Activated T-helper 2 cell treated with anti-CD3 and anti-CD28 coated beads, Interferon-gamma antibody, Interleukin-2, Interleukin-4, amounts not matched to agents 10 μg/mL and 5 μg/mL and 100 μg/mL, durations not matched to agents 14 hours and 24 hours and 36 hours (primary cell): Measurements from ENCODE around the gene ZNF844. TPM values are rescaled to one million over a fixed set of nuclear protein-coding genes. Genes with fewer than 3 reads are reported as not detected.
A peak's percentile ranks its signal among the peaks of the same experiment; 100 is the strongest.
"Not testable (repeated sequence)": the region's sequence is repeated elsewhere in the genome, so short reads cannot be mapped to it uniquely, and the experiment has no call there.

Source experiments
- DNase-seq: peaks from one replicate; pipeline ENCODE4 v3.0.0; 2021; ENCODE audit warnings: low spot score
- H3K27ac Mint-ChIP-seq: one replicate; pipeline ENCODE4 v1.8.0; 2021; ENCODE audit warnings: mixed read lengths
- H3K27me3 Mint-ChIP-seq: one replicate; pipeline ENCODE4 v1.8.0; 2021; ENCODE audit warnings: low read depth, mixed read lengths
- H3K36me3 Mint-ChIP-seq: one replicate; pipeline ENCODE4 v1.8.0; 2021; ENCODE audit warnings: low read depth, mixed read lengths
- H3K4me1 Mint-ChIP-seq: one replicate; pipeline ENCODE4 v1.8.0; 2021; ENCODE audit warnings: low read depth, mixed read lengths
- H3K4me3 Mint-ChIP-seq: one replicate; pipeline ENCODE4 v1.8.0; 2021; ENCODE audit warnings: low read depth, mild to moderate bottlenecking, moderate library complexity, mixed read lengths
- H3K9me3 Mint-ChIP-seq: one replicate; pipeline ENCODE4 v1.8.0; 2021; ENCODE audit warnings: mixed read lengths
- intact Hi-C: fragments of 100-400 bp; cut with micrococcal nuclease; formaldehyde crosslinking; loops from one replicate; pipeline ENCODE4 v1.15.1; 2023
- total RNA-seq: library from RNA; stranded (reverse); gene quantifications from 2 replicates; pipeline ENCODE4 v1.2.3, GENCODE V29; 2022

ZNF844 gene
- total RNA-seq, 1 donor from 2014 or later, result 1.7 TPM

GRCh38 chr19:12055784-12056183 lies 8.7 kb upstream of the ZNF844 start:
- Mint-ChIP-seq H3K9me3 (peaks cover 10% of the 10 kb centered on the region), H3K4me1 (peaks cover 12% of the 10 kb centered on the region), H3K27me3 (peaks cover 7% of the 10 kb centered on the region), H3K36me3 (peaks cover 9% of the 10 kb centered on the region), H3K4me3 (no peak overlapping the region), H3K27ac (no peak overlapping the region)
- intact Hi-C loops, result loop anchor here (10.0 kb wide), 1 partner anchor 91 kb away; the partner anchor contains the start of gene ZNF763
- no peak for DNase-seq

GRCh38 chr19:12075538-12076139 lies 11.1 kb downstream of the ZNF844 start:
- Mint-ChIP-seq H3K36me3 (peaks cover 33% of the 10 kb centered on the region), H3K9me3 (peaks cover 57% of the 10 kb centered on the region), H3K27me3 (no peaks in the 10 kb centered on the region), H3K4me3 (no peak overlapping the region), H3K4me1 (no peaks in the 10 kb centered on the region), H3K27ac (no peak overlapping the region)
- no peak for DNase-seq
- intact Hi-C loops, result no loop called here

GRCh38 chr19:12076331-12076730 lies 11.8 kb downstream of the ZNF844 start:
- Mint-ChIP-seq H3K9me3 (peaks cover 56% of the 10 kb centered on the region), H3K36me3 (peaks cover 33% of the 10 kb centered on the region)
- H3K27ac Mint-ChIP-seq, DNase-seq, H3K4me3 Mint-ChIP-seq, H3K27me3 Mint-ChIP-seq, intact Hi-C loops, H3K4me1 Mint-ChIP-seq: not testable (repeated sequence)

- H3K4me1 Mint-ChIP-seq, result no peaks in the 10 kb centered on the region
- no peak for DNase-seq
- no peaks in the 10 kb centered on the region for H3K27me3 Mint-ChIP-seq
- no peak overlapping the region for H3K27ac Mint-ChIP-seq
- intact Hi-C loops, result no loop called here
- peaks cover 33% of the 10 kb centered on the region for H3K36me3 Mint-ChIP-seq
- peaks cover 58% of the 10 kb centered on the region for H3K9me3 Mint-ChIP-seq
- no peak overlapping the region for H3K4me3 Mint-ChIP-seq
These were observed 12.8 kb downstream of the ZNF844 start for GRCh38 chr19:12077375-12077774.

- H3K27me3 Mint-ChIP-seq, H3K27ac Mint-ChIP-seq, DNase-seq, H3K4me1 Mint-ChIP-seq, H3K36me3 Mint-ChIP-seq, H3K4me3 Mint-ChIP-seq, intact Hi-C loops: not testable (repeated sequence)
- H3K9me3 Mint-ChIP-seq, result peaks cover 33% of the 10 kb centered on the region
These were observed 18.8 kb downstream of the ZNF844 start for GRCh38 chr19:12083336-12083735.

- H3K4me1 Mint-ChIP-seq, result no peaks in the 10 kb centered on the region
- intact Hi-C loops, result no loop called here
- H3K4me3 Mint-ChIP-seq, result no peak overlapping the region
- no peaks in the 10 kb centered on the region for H3K27me3 Mint-ChIP-seq
- DNase-seq, result no peak
- H3K27ac Mint-ChIP-seq, result no peak overlapping the region
- peaks cover 25% of the 10 kb centered on the region for H3K9me3 Mint-ChIP-seq
- H3K36me3 Mint-ChIP-seq, result no peaks in the 10 kb centered on the region
These were observed 20.7 kb downstream of the ZNF844 start for GRCh38 chr19:12085074-12085818.

- DNase-seq, result peak; percentile 41
- Mint-ChIP-seq H3K4me3 (peak overlapping the region; percentile 53), H3K27me3 (no peaks in the 10 kb centered on the region), H3K27ac (peak overlapping the region; percentile 24), H3K36me3 (peaks cover 17% of the 10 kb centered on the region), H3K9me3 (peaks cover 16% of the 10 kb centered on the region), H3K4me1 (peaks cover 9% of the 10 kb centered on the region)
- intact Hi-C loops, result loop anchor here (1.0 kb wide), 1 partner anchor 50 kb away; no protein-coding TSS in a partner anchor
These were observed 26.3 kb downstream of the ZNF844 start for GRCh38 chr19:12090807-12091206.

GRCh38 chr19:12092065-12092867 lies 27.7 kb downstream of the ZNF844 start:
- intact Hi-C loops, result no loop called here
- peak overlapping the region; percentile 78 for H3K27ac Mint-ChIP-seq
- H3K36me3 Mint-ChIP-seq, result peaks cover 24% of the 10 kb centered on the region
- peaks cover 9% of the 10 kb centered on the region for H3K4me1 Mint-ChIP-seq
- peak; percentile 59 for DNase-seq
- peak overlapping the region; percentile 83 for H3K4me3 Mint-ChIP-seq
- no peaks in the 10 kb centered on the region for H3K27me3 Mint-ChIP-seq
- peaks cover 21% of the 10 kb centered on the region for H3K9me3 Mint-ChIP-seq

- Mint-ChIP-seq H3K36me3 (peaks cover 27% of the 10 kb centered on the region), H3K27ac (peak overlapping the region; percentile 58), H3K4me1 (peaks cover 9% of the 10 kb centered on the region), H3K4me3 (peak overlapping the region; percentile 83), H3K27me3 (no peaks in the 10 kb centered on the region), H3K9me3 (peaks cover 26% of the 10 kb centered on the region)
- intact Hi-C loops, result no loop called here
- DNase-seq, result no peak
These were observed 28.4 kb downstream of the ZNF844 start for GRCh38 chr19:12092956-12093355.

GRCh38 chr19:12093777-12094176 lies 29.2 kb downstream of the ZNF844 start:
- peak overlapping the region; percentile 80 for H3K4me3 Mint-ChIP-seq
- peaks cover 30% of the 10 kb centered on the region for H3K36me3 Mint-ChIP-seq
- peaks cover 9% of the 10 kb centered on the region for H3K4me1 Mint-ChIP-seq
- H3K9me3 Mint-ChIP-seq, result peaks cover 34% of the 10 kb centered on the region
- intact Hi-C loops, result no loop called here
- H3K27ac Mint-ChIP-seq, result no peak overlapping the region
- no peaks in the 10 kb centered on the region for H3K27me3 Mint-ChIP-seq
- DNase-seq, result no peak

- intact Hi-C loops, result no loop called here
- peaks cover 9% of the 10 kb centered on the region for H3K4me1 Mint-ChIP-seq
These were observed 30.7 kb downstream of the ZNF844 start for GRCh38 chr19:12095111-12095790.

GRCh38 chr19:12098040-12098439 lies 33.5 kb downstream of the ZNF844 start:
- DNase-seq, result no peak
- intact Hi-C loops, result no loop called here
- no peak overlapping the region for H3K4me3 Mint-ChIP-seq
- peaks cover 47% of the 10 kb centered on the region for H3K9me3 Mint-ChIP-seq
- H3K27ac Mint-ChIP-seq, result no peak overlapping the region
- peaks cover 6% of the 10 kb centered on the region for H3K4me1 Mint-ChIP-seq
- no peaks in the 10 kb centered on the region for H3K27me3 Mint-ChIP-seq
- peaks cover 52% of the 10 kb centered on the region for H3K36me3 Mint-ChIP-seq

More at GRCh38 chr19:12095111-12095790, 30.7 kb downstream of the ZNF844 start:
- Mint-ChIP-seq H3K4me3 (no peak overlapping the region), H3K27ac (no peak overlapping the region), H3K27me3 (no peaks in the 10 kb centered on the region), H3K36me3 (peaks cover 43% of the 10 kb centered on the region), H3K9me3 (peaks cover 47% of the 10 kb centered on the region)
- no peak for DNase-seq
